GM23338 (cell line): ENCODE results near the gene CHD9NB. TPM values are rescaled to one million over a fixed set of nuclear protein-coding genes. Genes with fewer than 3 reads are reported as not detected.

Experiments used
- ATAC-seq: fragments of 200-7000 bp; cut with Tn5 transposase; 3 replicates; pipeline ENCODE4 v1.9.1; 2020
- DNase-seq: peaks from one replicate; pipeline ENCODE4 v3.0.0-alpha.2; 2015; ENCODE audit warnings: low spot score
- H2AFZ ChIP-seq: fragments of 200-600 bp; sonication (generic); 2 replicates; pipeline ENCODE4 v1.8.0; 2016; ENCODE audit warnings: antibody characterized with exemption, mild to moderate bottlenecking, moderate library complexity
- H3F3A ChIP-seq: fragments of 200-600 bp; sonication (generic); replicated peaks from 2 replicates; pipeline ENCODE4 v1.8.0; 2017; ENCODE audit warnings: antibody characterized with exemption, mixed run types, low read depth
- H3K27ac ChIP-seq: fragments of 200-600 bp; sonication (generic); 2 replicates; pipeline ENCODE4 v1.6.1; 2016; ENCODE audit warnings: low read depth
- H3K27me3 ChIP-seq: fragments of 200-600 bp; sonication (generic); 2 replicates; pipeline ENCODE4 v1.8.0; 2016; ENCODE audit warnings: mild to moderate bottlenecking, mixed run types, moderate library complexity; ENCODE audit not compliant: insufficient read depth
- H3K36me3 ChIP-seq: fragments of 200-600 bp; sonication (generic); 2 replicates; pipeline ENCODE4 v1.8.0; 2016; ENCODE audit warnings: mild to moderate bottlenecking; ENCODE audit not compliant: insufficient read depth
- H3K4me1 ChIP-seq: fragments of 200-600 bp; sonication (generic); 2 replicates; pipeline ENCODE4 v1.8.0; 2016; ENCODE audit warnings: mild to moderate bottlenecking, moderate library complexity; ENCODE audit not compliant: insufficient read depth
- H3K4me2 ChIP-seq: fragments of 200-600 bp; sonication (generic); 2 replicates; pipeline ENCODE4 v1.7.1; 2017; ENCODE audit warnings: mixed run types
- H3K4me3 ChIP-seq: fragments of 200-600 bp; sonication (generic); 2 replicates; pipeline ENCODE4 v1.6.1; 2016; ENCODE audit warnings: mixed run types
- H3K79me2 ChIP-seq: fragments of 200-600 bp; sonication (generic); replicated peaks from 2 replicates; pipeline ENCODE4 v1.8.0; 2017; ENCODE audit warnings: mild to moderate bottlenecking; ENCODE audit not compliant: insufficient read depth
- H3K9me2 ChIP-seq: fragments of 200-600 bp; sonication (generic); 2 replicates; pipeline ENCODE4 v1.8.0; 2017; ENCODE audit not compliant: insufficient read depth
- H4K20me1 ChIP-seq: fragments of 200-600 bp; sonication (generic); replicated peaks from 2 replicates; pipeline ENCODE4 v1.8.0; 2017; ENCODE audit warnings: mild to moderate bottlenecking; ENCODE audit not compliant: insufficient read depth
- H3K27ac Mint-ChIP-seq: 2 replicates; pipeline ENCODE4 v1.8.0; 2020; ENCODE audit warnings: inconsistent platforms, mild to moderate bottlenecking, moderate library complexity, mixed read lengths
- H3K27me3 Mint-ChIP-seq: 3 replicates; pipeline ENCODE4 v1.8.0; 2022; ENCODE audit warnings: low read depth, mild to moderate bottlenecking, moderate library complexity, mixed read lengths, inconsistent platforms; ENCODE audit not compliant: insufficient read depth, poor library complexity
- H3K36me3 Mint-ChIP-seq: 3 replicates; pipeline ENCODE4 v1.8.0; 2021; ENCODE audit warnings: low read depth, mild to moderate bottlenecking, inconsistent platforms, moderate library complexity, mixed read lengths
- H3K4me1 Mint-ChIP-seq: 3 replicates; pipeline ENCODE4 v1.8.0; 2020; ENCODE audit warnings: mild to moderate bottlenecking, inconsistent platforms, mixed read lengths
- H3K4me3 Mint-ChIP-seq: 3 replicates; pipeline ENCODE4 v1.8.0; 2021; ENCODE audit warnings: moderate library complexity, mild to moderate bottlenecking, inconsistent platforms, mixed read lengths
- H3K9me3 Mint-ChIP-seq: 3 replicates; pipeline ENCODE4 v1.8.0; 2020; ENCODE audit warnings: moderate library complexity, mild to moderate bottlenecking, inconsistent platforms, mixed read lengths
- CREB1 ChIP-seq: fragments of 250-450 bp; sonication (Bioruptor Pico); IDR thresholded peaks from 2 replicates; pipeline ENCODE4 v1.5.0; 2020; ENCODE audit warnings: low read depth, mild to moderate bottlenecking, moderate library complexity
- EZH2 ChIP-seq: fragments of 200-600 bp; sonication (generic); IDR thresholded peaks from one replicate; pipeline ENCODE4 v1.8.0; 2017; ENCODE audit warnings: antibody characterized with exemption, mild to moderate bottlenecking, low read depth; ENCODE audit not compliant: unreplicated experiment
- EZH2phosphoT487 ChIP-seq: fragments of 200-600 bp; sonication (generic); IDR thresholded peaks from one replicate; pipeline ENCODE4 v1.8.1; 2018; ENCODE audit warnings: antibody characterized with exemption; ENCODE audit not compliant: unreplicated experiment
- JUNB ChIP-seq: IDR thresholded peaks from one replicate; pipeline ENCODE4 v1.6.1; 2016; ENCODE audit warnings: antibody characterized with exemption; ENCODE audit not compliant: unreplicated experiment
- NANOG ChIP-seq: IDR thresholded peaks from 2 replicates; pipeline ENCODE4 v1.6.1; 2016; ENCODE audit warnings: antibody characterized with exemption, borderline replicate concordance
- POLR2AphosphoS5 ChIP-seq: IDR thresholded peaks from 2 replicates; pipeline ENCODE4 v1.6.1; 2016; ENCODE audit warnings: antibody characterized with exemption, low read depth
- STAT1 ChIP-seq: IDR thresholded peaks from one replicate; pipeline ENCODE4 v1.6.1; 2016; ENCODE audit warnings: antibody characterized with exemption; ENCODE audit not compliant: unreplicated experiment
- ZNF114 ChIP-seq: fragments of 250-450 bp; sonication (Bioruptor Pico); IDR thresholded peaks from 2 replicates; pipeline ENCODE4 v1.5.0; 2020; ENCODE audit warnings: mild to moderate bottlenecking, moderate library complexity
- ZNF331 ChIP-seq: fragments of 250-450 bp; sonication (Bioruptor Pico); IDR thresholded peaks from 2 replicates; pipeline ENCODE4 v1.5.0; 2020; ENCODE audit warnings: low read depth, mild to moderate bottlenecking, moderate library complexity
- polyA plus RNA-seq: library from polyadenylated mRNA; unstranded; fragments of >200 nt; fragmentation: Nextera tagmentation; extraction: Ambion mirVana; gene quantifications from 2 replicates; pipeline ENCODE4 v1.2.1, GENCODE V29; 2016
- total RNA-seq: library from RNA; depleted of rRNA; stranded (reverse); fragments of >200 nt; shearing (Covaris generic); gene quantifications from 2 replicates; pipeline ENCODE4 v1.2.3, GENCODE V29; 2014
- TF ChIP-seq, protein P1 (sequence below), 2 experiments: fragments of 200-600 bp in 1 of 2; sonication (generic) in 1 of 2; conservative IDR thresholded peaks; 2 replicates each; pipeline versions ENCODE4 v1.5.1 to v1.6.1; 2016 to 2017; ENCODE audit warnings: antibody characterized with exemption in 2 of 2, low read depth in 2 of 2, mild to moderate bottlenecking in 2 of 2, moderate library complexity in 1 of 2
- TF ChIP-seq, protein P2 (sequence below): fragments of 250-450 bp; sonication (Bioruptor Pico); IDR thresholded peaks from 2 replicates; pipeline ENCODE4 v1.5.0; 2020; ENCODE audit warnings: mild to moderate bottlenecking, moderate library complexity
- TF ChIP-seq, protein P3 (sequence below): IDR thresholded peaks from 2 replicates; pipeline ENCODE4 v1.6.1; 2016; ENCODE audit warnings: antibody characterized with exemption
- TF ChIP-seq, protein P4 (sequence below): IDR thresholded peaks from one replicate; pipeline ENCODE4 v1.6.1; 2018; ENCODE audit warnings: antibody characterized with exemption; ENCODE audit not compliant: unreplicated experiment

CHD9NB gene
- total and polyA plus RNA-seq, 2 experiments from 2014 or later, result 1.7 to 4.2 TPM

DNA sequence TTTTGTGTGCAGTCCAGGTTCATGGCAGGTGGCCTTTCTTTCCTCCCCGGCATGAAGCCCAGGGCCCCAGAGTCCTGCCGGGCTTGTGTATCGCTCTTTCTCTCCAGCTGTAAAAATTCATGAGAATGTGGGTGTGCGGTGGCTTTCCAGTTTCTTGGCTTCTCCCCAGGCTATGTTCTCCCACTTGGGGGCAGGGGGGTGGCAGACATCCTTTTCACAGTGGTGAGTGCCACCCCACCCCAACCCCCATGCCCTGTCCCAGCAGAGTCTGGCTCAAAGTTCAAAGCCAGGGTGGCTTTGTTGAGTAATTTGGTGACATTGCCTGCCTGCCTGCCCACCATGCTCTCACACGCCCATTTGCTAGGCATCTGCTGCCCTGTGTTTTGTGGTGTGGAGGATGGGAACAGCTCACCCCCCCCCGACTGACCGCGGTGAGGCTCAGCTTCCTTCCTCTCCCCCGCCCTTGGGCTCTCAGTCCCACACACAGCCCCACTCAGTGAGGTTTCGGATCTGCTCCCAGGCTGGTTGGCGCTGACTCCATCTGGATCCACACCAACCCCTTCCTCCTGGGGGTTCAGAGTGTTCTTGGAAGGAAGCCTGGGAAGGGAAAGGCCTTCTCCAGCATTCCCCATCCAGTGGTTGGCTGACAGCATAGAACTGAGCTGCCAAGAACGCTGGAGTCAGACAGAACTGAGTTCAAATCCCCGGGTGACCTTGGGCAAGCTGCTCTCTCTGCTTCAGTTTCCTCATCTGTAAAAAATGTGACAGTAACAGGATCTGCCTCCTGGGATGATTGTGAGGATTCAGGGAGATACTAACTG lies 38.1 kb upstream of the CHD9NB start:
- DNase-seq (no peak), ATAC-seq (peak; percentile 18)
- Histone ChIP-seq H3K27ac (peak overlapping the region; percentile 57), H3K4me3 (no peak overlapping the region), H3F3A (no peaks in the 10 kb centered on the region; the same call in 1 of the 2 replicates), H3K4me2 (peak overlapping the region; percentile 13), H4K20me1 (no peaks in the 10 kb centered on the region), H3K79me2 (peaks cover 1% of the 10 kb centered on the region; the same call in 1 of the 2 replicates), H3K36me3 (no peaks in the 10 kb centered on the region), H3K27me3 (no peaks in the 10 kb centered on the region), H2AFZ (no peak overlapping the region), H3K4me1 (peaks cover 54% of the 10 kb centered on the region), H3K9me2 (no peaks in the 10 kb centered on the region)
- Mint-ChIP-seq H3K4me3 (peak overlapping the region; percentile 55; the same call in 1 of the 3 replicates), H3K4me1 (peaks cover 53% of the 10 kb centered on the region), H3K9me3 (no peaks in the 10 kb centered on the region), H3K27ac (peak overlapping the region; percentile 90), H3K27me3 (peaks cover 8% of the 10 kb centered on the region), H3K36me3 (peaks cover 3% of the 10 kb centered on the region; the same call in 2 of the 3 replicates)
- TF ChIP-seq ZNF114 (CRISPR knock-in tag) (no peak), EZH2phosphoT487 (no peak), POLR2AphosphoS5 (no peak), NANOG (no peak), STAT1 (no peak), JUNB (no peak), CREB1 (no peak), EZH2 (no peak), ZNF331 (no peak)
- TF ChIP-seq, protein P1, sequence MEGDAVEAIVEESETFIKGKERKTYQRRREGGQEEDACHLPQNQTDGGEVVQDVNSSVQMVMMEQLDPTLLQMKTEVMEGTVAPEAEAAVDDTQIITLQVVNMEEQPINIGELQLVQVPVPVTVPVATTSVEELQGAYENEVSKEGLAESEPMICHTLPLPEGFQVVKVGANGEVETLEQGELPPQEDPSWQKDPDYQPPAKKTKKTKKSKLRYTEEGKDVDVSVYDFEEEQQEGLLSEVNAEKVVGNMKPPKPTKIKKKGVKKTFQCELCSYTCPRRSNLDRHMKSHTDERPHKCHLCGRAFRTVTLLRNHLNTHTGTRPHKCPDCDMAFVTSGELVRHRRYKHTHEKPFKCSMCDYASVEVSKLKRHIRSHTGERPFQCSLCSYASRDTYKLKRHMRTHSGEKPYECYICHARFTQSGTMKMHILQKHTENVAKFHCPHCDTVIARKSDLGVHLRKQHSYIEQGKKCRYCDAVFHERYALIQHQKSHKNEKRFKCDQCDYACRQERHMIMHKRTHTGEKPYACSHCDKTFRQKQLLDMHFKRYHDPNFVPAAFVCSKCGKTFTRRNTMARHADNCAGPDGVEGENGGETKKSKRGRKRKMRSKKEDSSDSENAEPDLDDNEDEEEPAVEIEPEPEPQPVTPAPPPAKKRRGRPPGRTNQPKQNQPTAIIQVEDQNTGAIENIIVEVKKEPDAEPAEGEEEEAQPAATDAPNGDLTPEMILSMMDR (conservative IDR thresholded peaks at IDR 0.05; ENCODE audit: low read depth in 2 of 2), result no peak
- TF ChIP-seq, protein P2, sequence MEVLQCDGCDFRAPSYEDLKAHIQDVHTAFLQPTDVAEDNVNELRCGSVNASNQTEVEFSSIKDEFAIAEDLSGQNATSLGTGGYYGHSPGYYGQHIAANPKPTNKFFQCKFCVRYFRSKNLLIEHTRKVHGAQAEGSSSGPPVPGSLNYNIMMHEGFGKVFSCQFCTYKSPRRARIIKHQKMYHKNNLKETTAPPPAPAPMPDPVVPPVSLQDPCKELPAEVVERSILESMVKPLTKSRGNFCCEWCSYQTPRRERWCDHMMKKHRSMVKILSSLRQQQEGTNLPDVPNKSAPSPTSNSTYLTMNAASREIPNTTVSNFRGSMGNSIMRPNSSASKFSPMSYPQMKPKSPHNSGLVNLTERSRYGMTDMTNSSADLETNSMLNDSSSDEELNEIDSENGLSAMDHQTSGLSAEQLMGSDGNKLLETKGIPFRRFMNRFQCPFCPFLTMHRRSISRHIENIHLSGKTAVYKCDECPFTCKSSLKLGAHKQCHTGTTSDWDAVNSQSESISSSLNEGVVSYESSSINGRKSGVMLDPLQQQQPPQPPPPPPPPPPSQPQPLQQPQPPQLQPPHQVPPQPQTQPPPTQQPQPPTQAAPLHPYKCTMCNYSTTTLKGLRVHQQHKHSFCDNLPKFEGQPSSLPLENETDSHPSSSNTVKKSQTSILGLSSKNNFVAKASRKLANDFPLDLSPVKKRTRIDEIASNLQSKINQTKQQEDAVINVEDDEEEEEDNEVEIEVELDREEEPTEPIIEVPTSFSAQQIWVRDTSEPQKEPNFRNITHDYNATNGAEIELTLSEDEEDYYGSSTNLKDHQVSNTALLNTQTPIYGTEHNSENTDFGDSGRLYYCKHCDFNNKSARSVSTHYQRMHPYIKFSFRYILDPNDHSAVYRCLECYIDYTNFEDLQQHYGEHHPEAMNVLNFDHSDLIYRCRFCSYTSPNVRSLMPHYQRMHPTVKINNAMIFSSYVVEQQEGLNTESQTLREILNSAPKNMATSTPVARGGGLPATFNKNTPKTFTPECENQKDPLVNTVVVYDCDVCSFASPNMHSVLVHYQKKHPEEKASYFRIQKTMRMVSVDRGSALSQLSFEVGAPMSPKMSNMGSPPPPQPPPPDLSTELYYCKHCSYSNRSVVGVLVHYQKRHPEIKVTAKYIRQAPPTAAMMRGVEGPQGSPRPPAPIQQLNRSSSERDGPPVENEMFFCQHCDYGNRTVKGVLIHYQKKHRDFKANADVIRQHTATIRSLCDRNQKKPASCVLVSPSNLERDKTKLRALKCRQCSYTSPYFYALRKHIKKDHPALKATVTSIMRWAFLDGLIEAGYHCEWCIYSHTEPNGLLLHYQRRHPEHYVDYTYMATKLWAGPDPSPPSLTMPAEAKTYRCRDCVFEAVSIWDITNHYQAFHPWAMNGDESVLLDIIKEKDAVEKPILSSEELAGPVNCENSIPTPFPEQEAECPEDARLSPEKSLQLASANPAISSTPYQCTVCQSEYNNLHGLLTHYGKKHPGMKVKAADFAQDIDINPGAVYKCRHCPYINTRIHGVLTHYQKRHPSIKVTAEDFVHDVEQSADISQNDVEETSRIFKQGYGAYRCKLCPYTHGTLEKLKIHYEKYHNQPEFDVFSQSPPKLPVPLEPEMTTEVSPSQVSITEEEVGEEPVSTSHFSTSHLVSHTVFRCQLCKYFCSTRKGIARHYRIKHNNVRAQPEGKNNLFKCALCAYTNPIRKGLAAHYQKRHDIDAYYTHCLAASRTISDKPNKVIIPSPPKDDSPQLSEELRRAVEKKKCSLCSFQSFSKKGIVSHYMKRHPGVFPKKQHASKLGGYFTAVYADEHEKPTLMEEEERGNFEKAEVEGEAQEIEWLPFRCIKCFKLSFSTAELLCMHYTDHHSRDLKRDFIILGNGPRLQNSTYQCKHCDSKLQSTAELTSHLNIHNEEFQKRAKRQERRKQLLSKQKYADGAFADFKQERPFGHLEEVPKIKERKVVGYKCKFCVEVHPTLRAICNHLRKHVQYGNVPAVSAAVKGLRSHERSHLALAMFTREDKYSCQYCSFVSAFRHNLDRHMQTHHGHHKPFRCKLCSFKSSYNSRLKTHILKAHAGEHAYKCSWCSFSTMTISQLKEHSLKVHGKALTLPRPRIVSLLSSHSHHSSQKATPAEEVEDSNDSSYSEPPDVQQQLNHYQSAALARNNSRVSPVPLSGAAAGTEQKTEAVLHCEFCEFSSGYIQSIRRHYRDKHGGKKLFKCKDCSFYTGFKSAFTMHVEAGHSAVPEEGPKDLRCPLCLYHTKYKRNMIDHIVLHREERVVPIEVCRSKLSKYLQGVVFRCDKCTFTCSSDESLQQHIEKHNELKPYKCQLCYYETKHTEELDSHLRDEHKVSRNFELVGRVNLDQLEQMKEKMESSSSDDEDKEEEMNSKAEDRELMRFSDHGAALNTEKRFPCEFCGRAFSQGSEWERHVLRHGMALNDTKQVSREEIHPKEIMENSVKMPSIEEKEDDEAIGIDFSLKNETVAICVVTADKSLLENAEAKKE (CRISPR knock-in tag), result no peak
- TF ChIP-seq, protein P3, sequence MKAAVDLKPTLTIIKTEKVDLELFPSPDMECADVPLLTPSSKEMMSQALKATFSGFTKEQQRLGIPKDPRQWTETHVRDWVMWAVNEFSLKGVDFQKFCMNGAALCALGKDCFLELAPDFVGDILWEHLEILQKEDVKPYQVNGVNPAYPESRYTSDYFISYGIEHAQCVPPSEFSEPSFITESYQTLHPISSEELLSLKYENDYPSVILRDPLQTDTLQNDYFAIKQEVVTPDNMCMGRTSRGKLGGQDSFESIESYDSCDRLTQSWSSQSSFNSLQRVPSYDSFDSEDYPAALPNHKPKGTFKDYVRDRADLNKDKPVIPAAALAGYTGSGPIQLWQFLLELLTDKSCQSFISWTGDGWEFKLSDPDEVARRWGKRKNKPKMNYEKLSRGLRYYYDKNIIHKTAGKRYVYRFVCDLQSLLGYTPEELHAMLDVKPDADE, result no peak
- TF ChIP-seq, protein P4, sequence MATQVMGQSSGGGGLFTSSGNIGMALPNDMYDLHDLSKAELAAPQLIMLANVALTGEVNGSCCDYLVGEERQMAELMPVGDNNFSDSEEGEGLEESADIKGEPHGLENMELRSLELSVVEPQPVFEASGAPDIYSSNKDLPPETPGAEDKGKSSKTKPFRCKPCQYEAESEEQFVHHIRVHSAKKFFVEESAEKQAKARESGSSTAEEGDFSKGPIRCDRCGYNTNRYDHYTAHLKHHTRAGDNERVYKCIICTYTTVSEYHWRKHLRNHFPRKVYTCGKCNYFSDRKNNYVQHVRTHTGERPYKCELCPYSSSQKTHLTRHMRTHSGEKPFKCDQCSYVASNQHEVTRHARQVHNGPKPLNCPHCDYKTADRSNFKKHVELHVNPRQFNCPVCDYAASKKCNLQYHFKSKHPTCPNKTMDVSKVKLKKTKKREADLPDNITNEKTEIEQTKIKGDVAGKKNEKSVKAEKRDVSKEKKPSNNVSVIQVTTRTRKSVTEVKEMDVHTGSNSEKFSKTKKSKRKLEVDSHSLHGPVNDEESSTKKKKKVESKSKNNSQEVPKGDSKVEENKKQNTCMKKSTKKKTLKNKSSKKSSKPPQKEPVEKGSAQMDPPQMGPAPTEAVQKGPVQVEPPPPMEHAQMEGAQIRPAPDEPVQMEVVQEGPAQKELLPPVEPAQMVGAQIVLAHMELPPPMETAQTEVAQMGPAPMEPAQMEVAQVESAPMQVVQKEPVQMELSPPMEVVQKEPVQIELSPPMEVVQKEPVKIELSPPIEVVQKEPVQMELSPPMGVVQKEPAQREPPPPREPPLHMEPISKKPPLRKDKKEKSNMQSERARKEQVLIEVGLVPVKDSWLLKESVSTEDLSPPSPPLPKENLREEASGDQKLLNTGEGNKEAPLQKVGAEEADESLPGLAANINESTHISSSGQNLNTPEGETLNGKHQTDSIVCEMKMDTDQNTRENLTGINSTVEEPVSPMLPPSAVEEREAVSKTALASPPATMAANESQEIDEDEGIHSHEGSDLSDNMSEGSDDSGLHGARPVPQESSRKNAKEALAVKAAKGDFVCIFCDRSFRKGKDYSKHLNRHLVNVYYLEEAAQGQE, result no peak
